Daoy (cell line): Measurements from ENCODE around the gene SPATA6. TPM values are rescaled to one million over a fixed set of nuclear protein-coding genes. Genes with fewer than 3 reads are reported as not detected.
"Not testable (repeated sequence)": the region's sequence is repeated elsewhere in the genome, so short reads cannot be mapped to it uniquely, and the experiment has no call there.

Experiments
- DNase-seq: peaks from one replicate; pipeline ENCODE4 v3.0.0-alpha.2; 2015; ENCODE audit warnings: low read depth
- total RNA-seq: library from RNA; depleted of rRNA; stranded (reverse); fragments of >200 nt; shearing (Covaris generic); gene quantifications from 2 replicates; pipeline ENCODE4 v1.2.3, GENCODE V29; 2014; rRNA removed

The SPATA6 gene
- total RNA-seq: 2.6 and 3.0 TPM in 2 replicates

DNA sequence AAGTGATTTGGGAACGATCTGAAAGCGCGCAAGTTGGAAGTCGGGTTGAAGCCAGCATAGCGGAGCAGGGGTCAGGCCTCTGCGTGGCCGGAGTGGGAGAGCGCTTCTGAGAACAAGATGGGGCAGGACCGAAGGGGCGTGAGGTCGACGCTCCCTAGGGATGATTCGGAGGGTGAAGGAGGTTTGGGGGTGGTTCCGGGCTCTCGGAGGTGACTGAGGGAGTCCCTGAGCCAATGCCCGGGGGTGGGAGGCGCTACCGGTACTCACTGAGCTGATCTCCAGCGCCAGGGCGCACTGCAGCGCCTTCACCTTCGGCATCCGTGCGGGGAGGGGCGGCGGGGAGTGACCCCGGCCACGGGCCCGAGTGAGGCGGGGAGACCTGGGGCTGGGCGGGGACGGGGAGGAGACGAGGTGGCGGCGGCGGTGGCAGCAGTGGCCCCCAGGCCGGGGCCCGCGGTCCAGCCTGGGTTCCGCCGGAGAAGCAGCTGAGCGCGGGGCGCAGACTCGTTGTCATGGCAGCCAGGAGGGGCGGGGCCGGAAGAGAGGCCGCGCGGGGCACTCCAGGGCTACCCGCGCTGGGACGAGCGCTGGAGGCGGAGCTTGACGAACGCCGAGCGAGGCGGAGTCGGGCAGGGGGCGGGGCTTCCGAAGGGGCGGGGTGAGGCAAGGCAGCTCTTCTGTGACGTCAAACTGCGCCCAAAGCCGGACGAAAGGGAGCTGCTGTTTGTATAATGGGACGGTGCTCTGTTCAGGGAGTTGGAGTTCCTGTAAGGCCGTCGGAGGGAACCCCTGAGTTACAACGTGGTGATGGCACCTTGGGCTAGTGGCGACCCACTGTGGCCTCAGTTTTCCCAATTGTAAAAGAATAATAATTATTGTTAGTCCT is at the start of gene SPATA6:
Gene SPATA6, minus strand, starts transcription at position 514 of the 886 bp plus-strand sequence. Its CDS starts 196 bp downstream, at position 318.
- DNase-seq: peak; percentile 97

DNA sequence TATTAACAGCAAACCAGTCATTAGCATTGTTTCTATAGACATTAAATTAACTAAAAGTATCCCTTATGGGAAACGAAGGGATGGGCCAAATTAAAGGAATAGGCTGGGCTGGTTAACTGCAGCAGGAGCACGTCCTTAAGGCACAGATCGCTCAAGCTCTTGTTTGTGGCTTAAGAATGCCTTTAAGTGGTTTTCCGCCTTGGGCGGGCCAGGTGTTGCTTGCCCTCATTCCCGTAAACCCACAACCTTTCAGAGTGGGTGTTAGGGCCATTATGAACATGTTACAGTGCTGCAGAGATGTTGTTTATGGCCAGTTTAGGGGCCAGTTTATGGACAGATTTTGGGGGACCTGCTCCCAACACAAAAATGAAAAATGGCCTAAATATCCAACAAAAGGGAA is 47.9 kb upstream of the SPATA6 start:
- not testable (repeated sequence) for DNase-seq

DNA sequence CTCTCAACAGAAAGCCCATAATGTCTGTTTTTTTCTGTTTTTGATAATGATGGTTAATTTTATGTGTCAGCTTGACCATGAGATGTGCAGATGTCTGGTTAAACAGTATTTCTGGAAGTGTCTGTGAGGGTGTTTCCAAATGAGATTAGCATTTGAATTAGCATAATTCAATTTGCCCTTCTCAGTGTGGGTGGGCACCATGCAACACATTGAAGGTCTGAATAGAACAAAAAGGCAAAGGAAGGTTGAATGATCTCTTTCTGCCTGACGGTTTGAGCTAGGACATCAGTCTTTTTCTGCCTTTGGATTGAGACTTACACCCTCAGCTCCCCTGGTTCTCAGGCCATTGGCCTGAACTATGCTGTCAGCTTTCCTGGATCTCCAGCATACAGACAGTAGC is 34.9 kb upstream of the SPATA6 start:
- no peak for DNase-seq

- no peak for DNase-seq
These were observed 28.8 kb upstream of the SPATA6 start for GRCh38 chr1:48500541-48501450.

- no peak for DNase-seq
These were observed 27.3 kb upstream of the SPATA6 start for GRCh38 chr1:48499211-48499735.

DNA sequence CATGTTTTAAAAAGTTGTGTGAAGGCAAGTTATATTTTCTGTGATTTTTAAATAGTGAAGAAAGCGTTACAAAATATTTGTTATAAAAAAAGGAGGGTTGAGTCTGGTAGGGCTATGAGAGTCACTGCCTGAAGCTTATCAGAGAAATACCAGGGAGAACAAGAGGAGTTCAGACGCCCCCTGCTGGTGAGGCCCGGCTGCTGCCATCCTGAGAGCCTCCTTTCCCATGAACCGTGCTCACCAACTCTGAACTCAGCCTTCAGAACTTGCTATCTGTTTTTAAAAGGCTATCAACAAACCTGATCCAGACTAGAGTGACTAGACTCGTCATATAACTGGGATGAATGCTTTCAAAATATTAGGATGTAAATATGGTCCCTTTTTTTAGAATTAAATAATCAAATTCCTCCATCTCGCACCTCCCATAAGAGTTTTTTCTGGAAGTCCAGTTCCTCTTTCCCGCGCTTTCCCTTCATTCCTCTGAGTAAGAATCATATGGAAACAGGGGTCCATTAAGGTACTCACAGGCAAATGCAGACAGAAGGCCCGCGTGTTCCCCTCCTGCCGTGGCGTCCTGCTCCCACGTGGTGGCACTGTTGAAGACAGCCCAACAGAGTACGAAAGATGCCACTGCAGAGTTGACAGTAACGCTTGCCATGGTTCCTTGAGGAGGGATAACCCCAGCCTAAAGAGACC is 26.2 kb upstream of the SPATA6 start:
- DNase-seq: peak; percentile 79

DNA sequence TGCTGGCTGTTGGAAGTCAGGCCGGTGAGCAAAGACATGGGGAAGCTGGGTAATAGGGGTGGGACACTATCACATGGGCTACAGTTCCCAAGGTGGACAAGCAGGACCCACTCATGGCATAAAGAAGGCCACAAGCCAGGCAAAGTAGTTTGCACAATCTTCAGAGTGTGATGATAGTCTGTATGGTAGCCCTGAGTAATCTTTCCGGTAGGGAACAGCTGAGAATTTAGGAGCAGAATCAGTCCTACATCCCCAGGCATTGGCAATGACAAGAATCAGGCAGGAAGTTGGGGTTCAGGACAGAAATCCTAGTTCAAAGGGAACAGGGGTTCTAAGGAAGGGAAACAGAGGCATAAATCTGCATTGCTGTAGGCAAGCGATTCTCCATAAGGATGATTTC is 23.9 kb upstream of the SPATA6 start:
- DNase-seq: no peak

DNA sequence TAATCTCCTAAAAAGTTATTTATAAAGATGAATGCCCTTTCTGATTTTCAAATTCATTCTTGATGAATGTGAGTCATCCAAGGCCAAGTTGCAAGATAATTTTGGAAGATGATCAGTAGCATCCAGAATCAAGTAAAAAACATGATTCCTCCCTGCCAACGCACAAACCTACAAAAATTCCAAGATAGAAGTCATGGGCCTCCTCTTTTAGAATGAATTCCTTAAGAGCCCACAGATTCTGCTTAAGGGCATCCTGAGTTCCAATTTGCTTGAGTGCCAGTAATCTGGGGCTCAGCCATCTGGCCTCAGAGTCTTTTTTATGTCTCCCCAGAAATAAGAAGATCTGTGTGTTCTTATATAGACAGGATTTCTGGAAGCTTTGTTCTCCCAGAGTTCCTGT is 23.2 kb upstream of the SPATA6 start:
- DNase-seq: no peak

DNA sequence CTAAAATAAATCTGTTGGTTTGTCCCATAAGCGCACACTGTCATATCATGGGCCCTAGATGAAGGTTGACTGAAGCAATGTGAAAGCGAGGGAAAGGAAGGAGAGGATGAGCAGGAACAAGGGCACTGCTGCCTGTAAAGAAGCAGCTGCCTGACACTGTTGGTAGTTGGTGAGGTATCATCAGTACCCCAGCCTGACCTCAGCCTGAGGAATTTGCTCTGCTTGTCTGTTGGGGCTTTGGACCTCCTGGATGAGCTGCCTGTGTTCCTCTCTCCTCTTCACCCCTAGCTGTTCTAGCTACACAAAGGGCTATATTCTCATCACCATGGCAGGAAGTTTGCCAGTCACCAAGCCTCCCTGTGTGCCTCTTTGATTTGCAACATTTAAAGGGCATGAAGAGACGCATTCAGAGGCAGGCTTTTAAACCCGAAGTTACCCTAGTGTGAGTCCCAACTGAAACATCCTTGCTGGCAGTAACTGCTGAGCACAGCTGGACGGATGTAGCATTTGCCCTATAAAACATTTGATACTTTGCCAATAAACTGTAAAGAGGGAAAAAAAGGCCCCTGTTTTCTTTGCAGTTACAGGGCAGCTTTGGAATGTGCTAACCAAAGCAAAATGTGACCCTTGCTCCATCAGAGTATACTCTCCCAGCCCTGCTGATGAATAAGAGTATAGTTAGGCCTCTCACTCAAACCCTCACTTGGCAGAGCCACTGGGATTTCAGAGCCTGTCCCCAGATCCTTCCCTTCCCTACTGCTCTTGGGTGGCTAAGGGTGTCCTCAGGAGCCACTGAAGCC is 22.2 kb upstream of the SPATA6 start:
- peak; percentile 78 for DNase-seq

GRCh38 chr1:48493041-48493440 is 21.0 kb upstream of the SPATA6 start:
- peak; percentile 5 for DNase-seq

- DNase-seq: peak; percentile 16
These were observed 20.4 kb upstream of the SPATA6 start for GRCh38 chr1:48492392-48492791.

- no peak for DNase-seq
These were observed 16.7 kb upstream of the SPATA6 start for GRCh38 chr1:48488721-48489120.

- DNase-seq: no peak
These were observed 8.5 kb upstream of the SPATA6 start for GRCh38 chr1:48480504-48480903.

- DNase-seq: not testable (repeated sequence)
These were observed 8.0 kb upstream of the SPATA6 start for GRCh38 chr1:48480023-48480422.

- no peak for DNase-seq
These were observed 634 bp upstream of the SPATA6 start for GRCh38 chr1:48472638-48473037.

- DNase-seq: peak; percentile 7
These were observed 884 bp downstream of the SPATA6 start for GRCh38 chr1:48470950-48471690.

DNA sequence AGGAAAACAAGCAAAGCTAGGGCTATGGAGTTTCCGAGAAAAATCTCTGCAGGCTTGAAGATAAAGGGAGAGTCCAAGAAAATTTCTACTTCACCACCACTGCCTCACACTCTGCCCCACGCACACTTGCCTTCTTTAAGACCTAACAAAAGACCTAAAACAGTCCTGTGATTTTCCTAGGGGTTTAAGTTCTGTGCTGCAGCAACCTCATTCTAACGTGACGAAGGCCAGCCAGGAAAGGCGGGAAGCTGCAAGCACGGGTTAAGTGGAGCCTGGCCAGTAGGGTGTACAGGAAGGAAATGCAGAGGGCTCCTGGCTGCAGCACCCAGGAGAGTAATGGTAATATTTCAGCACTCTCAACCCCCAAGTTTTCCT is 1.5 kb downstream of the SPATA6 start:
- DNase-seq: peak; percentile 63

GRCh38 chr1:48469616-48470480 is 2.2 kb downstream of the SPATA6 start:
- DNase-seq: peak; percentile 68

DNA sequence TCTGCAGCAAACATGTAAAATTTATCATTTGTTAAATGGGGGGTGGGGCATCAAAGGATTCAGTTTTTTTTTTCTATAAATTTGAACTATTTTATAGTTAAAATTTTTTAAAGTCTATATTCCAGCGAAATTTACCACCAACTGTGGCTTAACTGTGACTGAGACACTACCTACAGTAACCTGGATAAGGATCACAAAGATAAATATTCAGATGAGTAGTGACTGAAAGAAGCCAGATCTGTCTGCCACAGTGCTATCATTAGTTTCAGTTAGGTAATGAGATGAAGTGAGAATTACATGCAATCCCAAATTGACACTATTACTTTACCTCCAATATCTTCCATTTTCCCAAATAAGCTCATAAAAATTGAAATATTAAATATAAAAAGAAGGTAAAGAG is 5.4 kb downstream of the SPATA6 start:
- DNase-seq: no peak
